Common myeloid progenitor, CD34-positive (primary cell): Measurements from ENCODE around the gene PRKCZ.

Experiments used
- CTCF ChIA-PET: fragments of 350-600 bp; sonication (Branson Sonifier 250); formaldehyde crosslinking; loops from one replicate; lab custom pipeline; 2021; ENCODE audit warnings: antibody characterized with exemption; lab: Charles Lee
- POLR2A ChIA-PET: fragments of 350-600 bp; sonication (Branson Sonifier 250); formaldehyde crosslinking; loops from one replicate; lab custom pipeline; 2021; ENCODE audit warnings: antibody characterized with exemption; lab: Charles Lee
- DNase-seq, 3 donors: peaks; one replicate each; pipeline versions ENCODE4 v3.0.0 to v3.0.0-alpha.2; 2013
- H3K27ac ChIP-seq, 2 experiments: 1 replicate in 1 of 2; 2 replicates in 1 of 2; pipeline ENCODE4 v1.7.0; 2013; ENCODE audit warnings: inconsistent platforms in 2 of 2, low read length in 2 of 2, mild to moderate bottlenecking in 2 of 2, low read depth in 1 of 2, moderate library complexity in 1 of 2; ENCODE audit not compliant: severe bottlenecking in 2 of 2, insufficient read depth in 1 of 2, poor library complexity in 1 of 2
- H3K27me3 ChIP-seq, 5 experiments: replicated peaks in 2 of 5; 1 replicate in 3 of 5; 2 replicates in 2 of 5; pipeline versions ENCODE4 v1.6.1 to v1.7.0; 2013; ENCODE audit warnings: low read length in 4 of 5, mild to moderate bottlenecking in 2 of 5, moderate library complexity in 2 of 5, inconsistent platforms in 1 of 5; ENCODE audit not compliant: insufficient read depth in 5 of 5, control insufficient read depth in 4 of 5
- H3K36me3 ChIP-seq, 4 experiments: 1 replicate in 2 of 4; 2 replicates in 2 of 4; pipeline versions ENCODE4 v1.6.1 to v1.7.0; 2013; ENCODE audit warnings: low read length in 3 of 4, control low read depth in 1 of 4, mild to moderate bottlenecking in 1 of 4; ENCODE audit not compliant: control insufficient read depth in 4 of 4, insufficient read depth in 4 of 4
- H3K4me1 ChIP-seq, 4 experiments: 1 replicate in 3 of 4; 2 replicates in 1 of 4; pipeline versions ENCODE4 v1.6.1 to v1.7.1; 2013; ENCODE audit warnings: low read length in 3 of 4, mild to moderate bottlenecking in 3 of 4, control low read depth in 1 of 4, inconsistent platforms in 1 of 4, moderate library complexity in 1 of 4; ENCODE audit not compliant: control insufficient read depth in 4 of 4, insufficient read depth in 4 of 4; ENCODE audit errors: control extremely low read depth in 1 of 4
- H3K4me3 ChIP-seq, 7 experiments: 1 replicate in 4 of 7; 2 replicates in 3 of 7; pipeline versions ENCODE4 v1.5.1 to v1.7.0; 2013; ENCODE audit warnings: mild to moderate bottlenecking in 7 of 7, low read length in 6 of 7, moderate library complexity in 6 of 7, inconsistent platforms in 2 of 7, low read depth in 2 of 7, control low read depth in 1 of 7; ENCODE audit not compliant: insufficient read depth in 4 of 7, control insufficient read depth in 1 of 7; ENCODE audit errors: extremely low read depth in 1 of 7
- H3K9me3 ChIP-seq, 5 experiments: 1 replicate in 4 of 5; 2 replicates in 1 of 5; pipeline versions ENCODE4 v1.6.1 to v1.7.1; 2013; ENCODE audit warnings: low read length in 4 of 5, mild to moderate bottlenecking in 2 of 5, inconsistent platforms in 1 of 5, low read depth in 1 of 5, moderate library complexity in 1 of 5; ENCODE audit not compliant: control insufficient read depth in 4 of 5, insufficient read depth in 2 of 5; ENCODE audit errors: control extremely low read depth in 1 of 5
- WGBS: methylation state at CpG from one replicate; pipeline ENCODE4 v1.1.5; 2013; ENCODE audit not compliant: insufficient coverage; 5-methylcytosine and 5-hydroxymethylcytosine counted together

The PRKCZ gene

DNA sequence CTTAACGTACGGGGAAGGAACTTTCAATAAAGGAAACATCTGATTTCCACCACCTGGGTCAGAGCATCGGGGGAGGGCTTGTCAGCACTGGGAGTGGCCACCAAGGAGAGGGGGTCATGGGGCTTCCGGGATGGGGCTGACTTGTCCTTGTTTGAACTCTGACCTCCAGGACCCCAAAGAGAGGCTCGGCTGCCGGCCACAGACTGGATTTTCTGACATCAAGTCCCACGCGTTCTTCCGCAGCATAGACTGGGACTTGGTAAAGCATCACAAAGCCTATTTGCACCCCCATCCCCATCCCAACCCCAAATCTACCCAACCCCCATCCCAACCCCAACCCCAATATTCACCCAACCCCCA, 124.8 kb downstream of the PRKCZ start:
- 58% methylated on average over 4 of the region's 9 CpGs for WGBS
- peak overlapping the region in 1 of 7 experiments; percentile 48 for H3K4me3 ChIP-seq
- H3K36me3 ChIP-seq, result peaks cover 0 to 19% (median 9%) of the 10 kb centered on the region in 4 experiments

DNA sequence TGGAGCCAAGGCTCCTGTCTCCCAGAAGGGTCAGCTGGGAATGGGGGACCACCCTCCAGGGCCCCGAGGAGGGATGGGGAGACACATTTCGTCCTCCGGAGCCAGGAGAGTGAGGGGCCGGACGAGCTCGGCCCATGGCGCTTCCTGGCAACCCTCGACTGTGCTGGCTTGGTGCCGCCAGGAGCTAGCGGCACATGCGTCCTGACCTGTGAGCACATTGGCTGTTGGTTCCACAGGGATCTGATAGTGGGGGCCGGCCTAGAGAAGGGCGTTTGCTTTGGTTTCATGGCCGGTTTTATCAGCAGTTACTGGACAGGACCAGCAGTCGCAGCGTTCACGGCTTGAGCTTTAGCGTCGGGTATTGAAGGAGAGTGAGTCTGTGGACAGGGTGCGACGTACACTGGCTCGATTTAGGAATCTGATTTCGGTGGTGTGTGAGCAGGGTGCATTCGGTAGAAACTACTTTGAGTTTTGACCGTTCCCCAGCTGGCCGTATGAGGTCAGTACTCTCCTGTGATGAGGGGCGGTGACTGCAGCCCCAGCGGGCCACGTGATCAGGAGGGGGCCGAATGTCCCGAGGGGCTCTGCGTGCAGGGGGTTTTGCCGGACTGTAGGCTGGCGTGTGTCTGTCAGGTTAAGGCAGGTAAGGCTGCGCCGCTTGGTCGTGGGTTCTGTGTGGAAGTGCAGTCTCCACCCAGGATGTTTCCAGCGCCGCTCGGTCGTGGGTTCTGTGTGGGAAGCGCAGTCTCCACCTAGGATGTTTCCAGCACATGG, 125.7 kb downstream of the PRKCZ start:
- no peak for DNase-seq
- H3K27me3 ChIP-seq, result no peaks in the 10 kb centered on the region
- no peak overlapping the region for H3K4me3 ChIP-seq
- H3K36me3 ChIP-seq, result peaks cover 0 to 26% (median 10%) of the 10 kb centered on the region in 4 experiments
- no peaks in the 10 kb centered on the region for H3K9me3 ChIP-seq
- POLR2A ChIA-PET, result interaction anchor here (0.9 kb wide), 1 partner anchor 19 kb away, joined by 3 read pairs; the partner anchor contains the start of gene FAAP20
- WGBS, result 99% methylated on average over 39 of the region's 42 CpGs
- no peak overlapping the region for H3K27ac ChIP-seq
- CTCF ChIA-PET, result interaction anchor here (1.9 to 2.2 kb wide), 3 partner anchors 9 to 20 kb away, joined by 7 to 10 read pairs (median 8); partner anchors contain the start of gene FAAP20
- peaks cover 0 to 5% (median 4%) of the 10 kb centered on the region in 4 experiments for H3K4me1 ChIP-seq

More for the DNA sequence above, 124.8 kb downstream of the PRKCZ start:
- POLR2A ChIA-PET, result no interaction called here
- Histone ChIP-seq H3K4me1 (peaks cover 0 to 5% (median 4%) of the 10 kb centered on the region in 4 experiments), H3K27ac (no peak overlapping the region), H3K9me3 (no peaks in the 10 kb centered on the region), H3K27me3 (no peaks in the 10 kb centered on the region)
- no peak for DNase-seq
- CTCF ChIA-PET, result interaction anchor here (1.0 to 2.2 kb wide), 11 partner anchors 8 to 206 kb away, joined by 3 to 10 read pairs (median 5); partner anchors contain the start of gene FAAP20

DNA sequence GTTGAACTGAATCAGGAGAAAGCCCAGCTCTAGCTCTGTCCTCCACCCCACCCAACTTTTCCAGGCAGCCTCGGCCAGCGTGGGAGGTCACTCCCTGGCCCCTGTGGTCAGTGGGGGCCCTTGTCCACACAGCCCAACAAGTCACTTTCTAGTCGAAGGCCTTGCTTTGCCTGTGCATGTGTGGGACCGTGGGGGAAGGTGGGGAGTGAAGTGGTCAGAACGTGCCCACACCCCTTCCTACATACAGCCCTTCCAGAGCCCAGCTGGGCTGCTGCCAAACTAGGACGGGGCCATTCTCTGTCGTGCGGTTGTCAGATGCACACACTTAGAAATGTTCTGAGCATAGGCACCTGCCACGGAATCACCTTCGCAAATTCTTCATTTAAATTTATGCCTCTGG, 126.4 kb downstream of the PRKCZ start:
- CTCF ChIA-PET, result interaction anchor here (0.7 kb wide), 1 partner anchor 82 kb away, joined by 3 read pairs; no protein-coding TSS in a partner anchor
- H3K36me3 ChIP-seq, result peaks cover 0 to 25% (median 10%) of the 10 kb centered on the region in 4 experiments
- 92% methylated on average over 5 of the region's 10 CpGs for WGBS

DNA sequence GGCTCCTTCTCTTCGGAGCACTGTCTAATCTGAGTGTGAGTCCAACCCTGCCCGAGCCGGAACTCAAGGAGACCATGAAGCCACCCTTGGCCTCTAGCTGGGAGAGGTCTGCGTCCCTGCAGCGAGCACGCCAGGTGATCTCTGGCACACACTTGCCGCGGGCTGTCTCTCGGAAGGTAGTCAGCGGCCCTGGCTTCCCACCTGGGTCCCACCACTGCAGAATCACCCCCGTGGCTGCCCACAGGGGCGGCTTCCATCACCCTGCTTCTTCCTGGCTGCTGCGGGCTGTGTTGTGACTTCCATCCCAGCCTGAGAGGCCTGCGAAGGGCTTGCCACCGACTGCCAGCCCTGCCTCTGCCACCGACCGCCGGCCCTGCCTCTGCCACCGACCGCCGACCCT, 127.3 kb downstream of the PRKCZ start:
- no peak overlapping the region for H3K27ac ChIP-seq
- 98% methylated on average over 16 of the region's 21 CpGs for WGBS
- no peak overlapping the region for H3K4me3 ChIP-seq
- CTCF ChIA-PET, result no interaction called here
- no peaks in the 10 kb centered on the region for H3K9me3 ChIP-seq
- no peak for DNase-seq
- peaks cover 0 to 23% (median 11%) of the 10 kb centered on the region in 4 experiments for H3K36me3 ChIP-seq
- H3K4me1 ChIP-seq, result peaks cover 0 to 5% (median 4%) of the 10 kb centered on the region in 4 experiments
- H3K27me3 ChIP-seq, result no peaks in the 10 kb centered on the region
- POLR2A ChIA-PET, result no interaction called here

More for the DNA sequence above, 126.4 kb downstream of the PRKCZ start:
- Histone ChIP-seq H3K9me3 (no peaks in the 10 kb centered on the region), H3K27ac (no peak overlapping the region), H3K4me3 (no peak overlapping the region), H3K27me3 (no peaks in the 10 kb centered on the region), H3K4me1 (peaks cover 0 to 5% (median 4%) of the 10 kb centered on the region in 4 experiments)
- POLR2A ChIA-PET, result interaction anchor here (0.9 kb wide), 1 partner anchor 18 kb away, joined by 3 read pairs; the partner anchor contains the start of gene FAAP20
- DNase-seq, result no peak

DNA sequence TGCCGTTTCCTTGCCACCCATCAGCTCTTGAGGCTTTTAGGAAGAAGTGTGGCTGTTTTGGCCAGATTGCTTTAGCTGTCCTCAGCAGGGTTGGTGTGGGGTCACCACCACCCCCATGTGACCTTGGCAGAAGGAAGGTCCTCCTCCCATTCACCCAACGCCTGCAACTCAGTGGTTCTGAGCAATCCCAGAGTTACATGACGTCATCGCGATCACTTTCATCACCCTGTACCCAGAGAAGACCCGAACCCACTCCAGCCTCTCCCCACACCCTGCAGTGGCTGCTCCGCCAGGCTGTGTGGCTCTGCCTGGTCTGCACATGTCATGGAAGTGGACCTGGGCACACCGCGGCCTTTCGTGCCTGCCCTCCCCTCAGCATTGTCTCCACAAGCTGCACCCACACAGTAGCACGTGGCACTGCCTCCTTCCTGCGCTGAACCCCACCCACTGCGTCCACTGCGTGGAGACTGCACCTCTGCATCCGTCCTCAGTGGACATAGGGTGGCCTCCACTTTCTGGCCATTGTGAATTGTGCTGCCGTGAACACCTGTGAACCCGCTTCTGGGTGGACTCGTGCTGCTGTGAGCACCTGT, 127.8 kb downstream of the PRKCZ start:
- ChIA-PET POLR2A (no interaction called here), CTCF (interaction anchor here (1.1 kb wide), 1 partner anchor 203 kb away, joined by 4 read pairs; no protein-coding TSS in a partner anchor)
- peaks cover 0 to 5% (median 4%) of the 10 kb centered on the region in 4 experiments for H3K4me1 ChIP-seq
- 94% methylated on average over 18 of the region's 18 CpGs for WGBS
- H3K4me3 ChIP-seq, result no peak overlapping the region
- DNase-seq, result no peak
- H3K9me3 ChIP-seq, result no peaks in the 10 kb centered on the region
- peaks cover 0 to 23% (median 11%) of the 10 kb centered on the region in 4 experiments for H3K36me3 ChIP-seq
- no peaks in the 10 kb centered on the region for H3K27me3 ChIP-seq
- no peak overlapping the region for H3K27ac ChIP-seq

DNA sequence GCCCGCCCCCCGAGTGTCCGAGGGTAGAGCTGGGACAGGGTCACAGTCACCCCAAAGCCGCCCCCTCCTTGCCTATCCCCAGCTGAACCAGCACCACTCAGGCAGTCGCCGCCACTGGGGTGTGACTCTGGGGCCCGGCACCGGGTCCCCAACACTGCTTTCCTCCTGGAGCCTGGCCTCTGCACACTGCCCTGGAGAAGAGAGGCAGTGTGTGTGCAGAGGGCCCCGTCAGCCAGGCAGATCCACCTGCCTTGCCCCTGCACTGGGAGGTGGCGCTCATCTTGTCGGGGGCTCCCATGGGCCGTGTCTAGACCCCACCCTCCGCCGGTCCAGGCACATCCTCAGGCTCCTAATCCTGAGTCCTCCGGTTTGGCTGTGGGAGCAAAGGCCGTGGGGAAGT, 128.7 kb downstream of the PRKCZ start:
- ChIA-PET POLR2A (no interaction called here), CTCF (interaction anchor here (1.1 to 1.2 kb wide), 2 partner anchors 39 to 202 kb away, joined by 3 to 4 read pairs; no protein-coding TSS in a partner anchor)
- H3K27me3 ChIP-seq, result no peaks in the 10 kb centered on the region
- no peak overlapping the region for H3K27ac ChIP-seq
- no peak for DNase-seq
- H3K4me3 ChIP-seq, result no peak overlapping the region
- WGBS, result 97% methylated on average over 11 of the region's 16 CpGs
- no peaks in the 10 kb centered on the region for H3K9me3 ChIP-seq
- peaks cover 0 to 5% (median 4%) of the 10 kb centered on the region in 4 experiments for H3K4me1 ChIP-seq
- peaks cover 0 to 27% (median 8%) of the 10 kb centered on the region in 4 experiments for H3K36me3 ChIP-seq
